Inferior parietal cortex (tissue), 1 donor: ENCODE measurements around the gene NLRP10.
"Not testable (repeated sequence)": the region's sequence is repeated elsewhere in the genome, so short reads cannot be mapped to it uniquely, and the experiment has no call there.

Experiments used
- DNase-seq: peaks from one replicate; pipeline ENCODE4 v3.0.0-alpha.2; 2016; ENCODE audit errors: extremely low spot score

Gene NLRP10, protein sequence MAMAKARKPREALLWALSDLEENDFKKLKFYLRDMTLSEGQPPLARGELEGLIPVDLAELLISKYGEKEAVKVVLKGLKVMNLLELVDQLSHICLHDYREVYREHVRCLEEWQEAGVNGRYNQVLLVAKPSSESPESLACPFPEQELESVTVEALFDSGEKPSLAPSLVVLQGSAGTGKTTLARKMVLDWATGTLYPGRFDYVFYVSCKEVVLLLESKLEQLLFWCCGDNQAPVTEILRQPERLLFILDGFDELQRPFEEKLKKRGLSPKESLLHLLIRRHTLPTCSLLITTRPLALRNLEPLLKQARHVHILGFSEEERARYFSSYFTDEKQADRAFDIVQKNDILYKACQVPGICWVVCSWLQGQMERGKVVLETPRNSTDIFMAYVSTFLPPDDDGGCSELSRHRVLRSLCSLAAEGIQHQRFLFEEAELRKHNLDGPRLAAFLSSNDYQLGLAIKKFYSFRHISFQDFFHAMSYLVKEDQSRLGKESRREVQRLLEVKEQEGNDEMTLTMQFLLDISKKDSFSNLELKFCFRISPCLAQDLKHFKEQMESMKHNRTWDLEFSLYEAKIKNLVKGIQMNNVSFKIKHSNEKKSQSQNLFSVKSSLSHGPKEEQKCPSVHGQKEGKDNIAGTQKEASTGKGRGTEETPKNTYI

GRCh38 chr11:7965386-7965785 is at the start of gene NLRP10:
Gene NLRP10 (minus strand): TSS chr11:7965447. CDS start chr11:7963495, 1,952 bp downstream.
- DNase-seq, result no peak

DNA sequence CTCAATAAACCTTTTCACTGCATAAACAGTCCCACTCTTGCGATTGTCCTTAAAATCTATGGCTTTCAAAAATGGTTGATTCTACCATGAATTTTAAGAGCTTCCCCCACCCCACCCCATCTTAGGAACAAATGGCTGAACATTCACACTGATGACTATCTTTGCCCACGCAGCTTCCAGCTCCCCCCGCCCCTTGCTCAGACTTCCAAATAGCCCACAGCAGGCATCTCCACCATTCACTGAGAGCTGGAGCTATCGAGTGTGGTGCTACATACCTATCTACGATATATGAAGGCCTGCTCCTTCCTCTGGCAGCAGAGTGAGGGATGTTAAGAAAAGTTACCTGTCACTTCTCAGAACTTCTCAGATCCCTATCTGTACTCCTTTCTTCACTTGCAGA is 48.6 kb upstream of the NLRP10 start:
- DNase-seq, result no peak

DNA sequence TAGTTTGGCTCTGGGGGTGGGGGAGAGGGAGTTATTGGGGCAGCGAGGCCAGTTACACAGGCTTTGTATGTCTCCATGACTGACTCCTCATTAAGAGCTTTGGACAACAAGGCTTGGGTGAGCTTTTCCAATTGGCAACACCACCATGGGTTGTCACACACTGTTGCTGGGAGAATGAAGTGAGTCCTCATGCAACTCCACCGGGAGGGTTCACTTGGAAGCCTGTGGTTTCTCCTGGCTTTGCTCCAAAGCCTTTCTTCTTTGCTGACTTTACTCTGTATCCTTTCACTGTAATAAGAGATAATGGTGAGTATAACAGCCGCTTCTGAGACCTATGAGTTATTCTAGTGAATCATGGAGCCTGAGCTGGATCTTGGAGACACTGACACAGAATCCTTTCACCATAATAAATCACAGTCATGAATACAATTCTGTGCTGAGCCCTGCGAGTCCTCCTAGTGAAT is 46.8 kb upstream of the NLRP10 start:
- no peak for DNase-seq

DNA sequence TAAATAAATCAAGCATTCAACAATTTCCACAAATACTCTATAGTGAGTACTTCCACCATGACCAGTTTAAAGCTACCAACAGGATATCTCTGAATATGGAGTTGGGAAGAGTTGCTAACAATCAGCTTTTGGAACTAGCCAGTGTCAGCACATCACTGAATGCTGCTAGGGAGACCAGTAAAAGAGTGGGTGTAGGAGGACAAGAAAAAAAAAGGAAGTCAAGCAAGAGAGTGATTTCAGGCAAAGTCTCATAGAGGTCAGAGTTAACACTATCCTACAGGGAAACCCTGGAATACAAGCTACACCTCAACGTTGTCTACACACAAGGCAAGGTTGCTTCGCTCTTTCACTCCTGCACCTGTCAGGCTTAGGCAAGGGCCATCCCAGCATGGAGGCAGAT is 46.1 kb upstream of the NLRP10 start:
- DNase-seq, result no peak

- DNase-seq, result no peak
Measured at GRCh38 chr11:8009856-8010255, 44.6 kb upstream of the NLRP10 start.

- no peak for DNase-seq
Measured at GRCh38 chr11:8008212-8008611, 43.0 kb upstream of the NLRP10 start.

DNA sequence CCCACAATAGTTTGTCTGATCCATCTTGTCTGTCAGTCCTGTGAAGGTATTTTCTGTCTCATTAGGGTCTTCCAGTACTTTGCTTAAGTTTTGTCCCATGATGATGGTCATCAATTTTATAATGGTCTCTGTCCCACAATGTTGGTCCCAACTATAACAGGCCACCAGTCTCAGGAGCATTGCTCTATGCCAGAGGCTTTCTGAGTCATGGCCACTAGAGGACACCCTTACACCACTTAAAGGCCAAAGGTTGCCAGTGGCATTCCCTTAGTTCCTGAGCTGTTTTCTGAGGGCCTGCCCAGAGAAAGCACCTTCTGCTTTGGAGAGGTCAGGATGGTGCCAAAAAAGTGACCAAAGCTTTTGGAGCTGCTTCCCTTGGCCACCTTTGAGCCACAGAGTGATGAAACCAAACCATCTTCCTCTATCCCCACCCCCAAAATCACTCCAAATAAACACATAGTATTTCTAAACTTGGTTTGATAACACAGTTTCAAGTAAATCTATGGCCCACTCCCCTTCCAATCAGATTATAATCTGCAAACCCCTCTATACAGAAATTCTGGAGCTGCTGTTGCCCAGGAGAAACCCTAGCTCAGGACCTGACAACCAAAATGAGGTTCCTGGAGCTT is 41.2 kb upstream of the NLRP10 start:
- DNase-seq, result peak; percentile 84

DNA sequence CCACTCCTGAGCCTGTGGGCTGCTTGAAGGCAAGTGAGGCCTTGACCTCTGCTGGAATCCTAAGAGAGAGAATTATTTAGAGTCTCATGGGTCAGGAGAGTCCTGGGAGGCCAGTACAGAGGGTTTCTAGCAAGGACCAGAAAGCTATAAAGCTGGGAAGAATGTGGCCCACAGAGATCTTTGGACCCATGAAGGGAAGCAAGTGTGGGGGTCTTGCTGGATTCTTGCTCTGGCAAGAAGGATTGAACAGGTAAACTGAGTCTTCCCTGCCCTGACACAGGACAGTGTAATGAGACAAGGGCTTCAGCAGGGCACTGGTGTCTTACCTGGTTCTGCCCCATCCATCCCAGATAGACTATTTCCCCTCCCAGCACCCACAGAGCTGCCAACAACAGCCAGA is 40.3 kb upstream of the NLRP10 start:
- no peak for DNase-seq

- DNase-seq, result no peak
Measured at GRCh38 chr11:8004008-8004407, 38.8 kb upstream of the NLRP10 start.

- DNase-seq, result no peak
Measured at GRCh38 chr11:8003187-8003586, 37.9 kb upstream of the NLRP10 start.

DNA sequence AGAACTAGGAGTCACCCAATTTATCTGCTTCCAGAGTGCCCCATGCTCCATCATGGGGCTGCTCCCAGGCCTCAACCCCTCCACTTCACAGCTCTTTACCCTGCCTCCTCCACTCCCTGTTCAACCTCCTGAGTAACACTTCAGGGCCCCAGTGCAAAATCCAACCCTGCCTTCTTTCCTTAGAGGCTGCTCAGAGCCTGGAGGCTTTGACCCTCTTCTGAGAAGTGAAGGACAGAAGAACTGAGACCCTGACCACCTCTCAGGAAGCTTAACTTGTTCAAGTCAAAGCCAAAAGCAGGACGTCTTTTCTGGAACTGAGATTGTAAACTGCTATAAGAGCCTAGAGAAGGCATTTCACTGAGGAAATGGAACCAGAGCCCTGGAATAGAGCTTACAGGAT is 37.4 kb upstream of the NLRP10 start:
- no peak for DNase-seq

DNA sequence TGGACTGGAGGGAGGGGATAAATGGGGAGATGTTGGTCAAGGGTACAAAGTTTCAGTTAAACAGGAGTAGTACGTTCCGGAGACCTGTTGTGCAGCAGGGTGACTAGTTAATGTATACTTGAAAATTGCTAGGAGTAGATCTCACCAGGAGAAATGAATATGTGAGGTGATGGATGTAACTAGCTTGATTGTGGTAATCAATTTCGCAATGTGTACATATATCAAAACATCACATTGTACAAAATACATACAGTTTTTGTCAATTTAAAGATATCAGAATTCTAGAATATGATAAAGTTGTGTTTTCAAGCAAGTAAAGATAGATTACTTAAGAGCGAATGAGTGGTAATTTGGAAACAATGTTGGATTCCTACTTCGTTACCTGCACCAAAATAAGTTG is 35.1 kb upstream of the NLRP10 start:
- DNase-seq, result no peak

- DNase-seq, result no peak
Measured at GRCh38 chr11:7999795-8000194, 34.5 kb upstream of the NLRP10 start.

DNA sequence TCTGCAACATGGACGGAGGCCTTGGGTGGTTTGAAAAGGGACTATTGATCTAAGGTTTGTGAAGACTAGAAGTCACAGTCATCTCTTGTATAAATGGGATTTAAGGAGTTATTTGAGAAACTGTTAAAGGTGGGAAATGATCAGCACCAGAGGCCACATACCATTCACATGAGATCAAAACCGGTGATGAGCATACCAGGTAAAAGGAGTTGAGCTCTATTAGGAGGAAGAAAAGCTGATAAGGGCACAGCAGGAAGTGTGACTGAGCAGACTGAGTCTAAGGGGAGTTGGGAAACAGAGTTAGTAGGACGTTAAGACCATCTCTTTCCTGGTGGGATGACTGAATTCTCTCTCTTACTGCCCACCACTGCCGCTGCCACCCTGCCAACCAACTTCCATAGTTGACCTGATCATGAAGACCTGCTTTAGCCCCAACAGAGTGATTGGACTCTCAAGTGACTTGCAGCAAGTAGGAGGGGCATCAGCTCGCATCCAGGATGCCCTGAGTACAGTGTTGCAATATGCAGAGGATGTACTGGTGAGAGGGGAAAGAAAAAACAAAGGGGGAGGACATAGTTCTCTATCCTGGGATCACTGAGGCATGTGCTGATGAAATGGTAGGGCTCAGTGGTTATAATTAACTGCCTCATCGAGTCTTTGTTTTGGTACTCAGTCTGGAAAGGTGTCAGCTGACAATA is 29.5 kb upstream of the NLRP10 start:
- DNase-seq, result no peak

GRCh38 chr11:7987560-7987883 is 22.3 kb upstream of the NLRP10 start:
- not testable (repeated sequence) for DNase-seq

DNA sequence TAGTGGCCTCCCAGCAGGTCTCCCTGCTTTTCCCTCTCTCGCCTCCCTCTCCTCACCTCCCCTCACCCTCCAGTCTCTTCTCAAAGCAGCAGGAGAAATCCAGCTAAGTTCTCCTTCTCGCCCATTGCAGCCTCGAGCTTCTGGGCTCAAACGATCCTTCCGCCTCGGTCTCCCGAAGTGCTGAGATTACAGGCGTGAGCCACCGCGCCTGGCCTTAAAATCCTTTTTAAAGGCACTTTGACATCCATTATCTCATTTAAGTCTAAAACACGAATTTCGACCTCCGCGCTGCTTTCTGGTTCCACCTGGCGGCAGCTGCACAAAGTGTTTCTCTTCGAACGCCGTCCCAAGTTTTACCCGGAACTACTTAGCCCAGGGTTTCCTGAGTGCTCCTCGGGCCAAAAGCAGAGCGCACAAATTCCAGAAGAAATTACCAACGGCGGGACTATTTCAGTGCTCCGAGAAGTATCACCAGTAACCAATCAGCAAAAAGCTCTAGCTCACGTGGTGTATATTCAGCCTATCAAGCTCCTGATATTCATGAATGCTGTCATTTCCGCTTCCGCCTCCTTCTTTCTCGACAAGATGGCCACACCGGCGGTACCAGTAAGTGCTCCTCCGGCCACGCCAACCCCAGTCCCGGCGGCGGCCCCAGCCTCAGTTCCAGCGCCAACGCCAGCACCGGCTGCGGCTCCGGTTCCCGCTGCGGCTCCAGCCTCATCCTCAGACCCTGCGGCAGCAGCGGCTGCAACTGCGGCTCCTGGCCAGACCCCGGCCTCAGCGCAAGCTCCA is 21.7 kb upstream of the NLRP10 start, which contains the start of gene EIF3F:
Gene EIF3F, plus strand, starts transcription at position 570 of the 792 bp plus-strand sequence. Its CDS starts 16 bp downstream, at position 586.
- DNase-seq, result peak; percentile 100

DNA sequence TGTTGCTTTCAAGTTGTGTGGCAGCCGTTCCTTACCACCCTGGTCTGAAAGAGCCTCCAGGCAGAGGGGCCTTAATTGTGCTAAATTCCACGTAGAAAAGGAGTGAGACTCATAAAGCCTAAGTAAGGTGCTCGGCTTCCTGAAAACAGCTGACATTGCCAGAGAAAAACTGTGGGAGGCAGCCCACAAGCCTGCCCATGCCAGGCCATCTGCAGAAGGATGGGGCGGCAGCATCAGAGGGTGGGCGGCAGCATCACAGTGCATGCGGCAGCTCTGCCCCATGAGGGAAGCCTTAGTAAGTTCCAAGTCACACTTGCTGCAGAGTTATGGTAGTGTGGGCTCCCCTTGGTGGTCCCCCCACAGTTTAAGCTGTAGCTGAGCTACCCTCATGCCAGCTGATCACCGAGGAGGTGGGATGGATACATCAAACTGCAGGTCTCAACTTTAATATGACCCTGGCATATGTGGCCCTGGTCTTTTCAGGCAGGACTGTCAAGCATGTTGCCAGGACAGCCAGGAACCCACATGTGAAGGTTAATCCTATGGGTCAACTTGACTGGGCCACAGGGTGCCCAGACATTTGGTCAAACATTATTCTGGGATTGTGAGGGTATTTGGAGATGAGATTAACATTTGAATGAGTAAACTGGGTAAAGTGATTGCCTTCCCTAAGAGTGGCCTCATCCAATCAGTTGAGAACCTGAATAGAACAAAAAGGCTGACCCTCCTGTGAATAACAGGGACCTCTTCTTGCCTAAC is 18.8 kb upstream of the NLRP10 start:
- DNase-seq, result no peak

- no peak for DNase-seq
Measured at GRCh38 chr11:7982582-7983119, 17.4 kb upstream of the NLRP10 start.

DNA sequence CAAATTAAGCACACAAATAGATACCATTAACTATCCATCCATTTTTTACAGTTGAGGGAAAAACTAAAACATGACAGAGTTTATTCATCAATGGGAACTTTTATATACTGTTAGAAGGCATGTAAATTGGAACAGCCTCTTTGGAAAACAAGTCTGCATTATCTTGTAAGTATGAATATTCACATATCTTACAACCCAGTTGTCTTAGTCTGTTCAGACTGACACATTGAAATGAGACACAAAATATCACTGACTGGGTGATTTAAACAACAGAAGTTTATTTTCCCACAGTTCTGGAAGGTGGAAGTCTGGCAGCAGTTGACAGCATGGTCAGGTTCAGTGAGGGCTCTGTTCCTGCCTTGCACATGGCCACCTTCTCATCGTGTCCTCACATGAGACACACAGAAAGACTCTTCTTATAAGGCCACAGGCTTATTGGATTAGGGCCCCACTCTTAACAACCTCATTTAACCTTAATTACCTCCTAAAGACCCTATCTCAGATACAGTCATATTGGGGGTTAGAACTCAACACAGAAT is 16.4 kb upstream of the NLRP10 start:
- DNase-seq, result no peak
